Neural progenitor cell (in vitro differentiated cells): ENCODE results near the gene GPC4. TPM values are rescaled to one million over a fixed set of nuclear protein-coding genes. Genes with fewer than 3 reads are reported as not detected.
"Not testable (repeated sequence)": the region's sequence is repeated elsewhere in the genome, so short reads cannot be mapped to it uniquely, and the experiment has no call there.

ENCODE experiments used
- DNase-seq: peaks from one replicate; pipeline ENCODE4 v3.0.0-alpha.2; 2016; ENCODE audit warnings: low spot score
- H2AFZ ChIP-seq: fragments of 200-600 bp; sonication (generic); replicated peaks from 2 replicates; pipeline ENCODE4 v1.6.1; 2016; ENCODE audit warnings: antibody characterized with exemption
- H3F3A ChIP-seq: fragments of 200-600 bp; sonication (generic); 2 replicates; pipeline ENCODE4 v1.6.1; 2016; ENCODE audit warnings: antibody characterized with exemption, low read depth
- H3K27ac ChIP-seq: fragments of 200-600 bp; sonication (generic); 2 replicates; pipeline ENCODE4 v1.5.1; 2016; ENCODE audit warnings: mild to moderate bottlenecking
- H3K27me3 ChIP-seq: fragments of 200-600 bp; sonication (generic); 2 replicates; pipeline ENCODE4 v1.6.1; 2016; ENCODE audit warnings: mild to moderate bottlenecking, moderate library complexity
- H3K36me3 ChIP-seq: fragments of 200-600 bp; sonication (generic); 2 replicates; pipeline ENCODE4 v1.5.1; 2016
- H3K4me1 ChIP-seq: fragments of 200-600 bp; sonication (generic); 2 replicates; pipeline ENCODE4 v1.6.1; 2016; ENCODE audit warnings: mixed run types
- H3K4me2 ChIP-seq: fragments of 200-600 bp; sonication (generic); 2 replicates; pipeline ENCODE4 v1.6.1; 2016
- H3K4me3 ChIP-seq: fragments of 200-600 bp; sonication (generic); 2 replicates; pipeline ENCODE4 v1.5.1; 2016
- H3K79me2 ChIP-seq: fragments of 200-600 bp; sonication (generic); 2 replicates; pipeline ENCODE4 v1.6.1; 2016; ENCODE audit warnings: low read depth
- H3K9ac ChIP-seq: fragments of 200-600 bp; sonication (generic); 2 replicates; pipeline ENCODE4 v1.6.1; 2016
- H3K9me3 ChIP-seq: fragments of 200-600 bp; sonication (generic); 2 replicates; pipeline ENCODE4 v1.5.1; 2016; ENCODE audit warnings: low read depth
- H4K20me1 ChIP-seq: fragments of 200-600 bp; sonication (generic); 2 replicates; pipeline ENCODE4 v1.6.1; 2016; ENCODE audit warnings: low read depth
- H3K27ac Mint-ChIP-seq: 3 replicates; pipeline ENCODE4 v1.8.0; 2021; ENCODE audit warnings: mixed read lengths
- H3K27me3 Mint-ChIP-seq: 2 replicates; pipeline ENCODE4 v1.8.0; 2022; ENCODE audit warnings: low read depth, mild to moderate bottlenecking, inconsistent platforms, moderate library complexity, mixed read lengths; ENCODE audit not compliant: insufficient read depth
- H3K36me3 Mint-ChIP-seq: 3 replicates; pipeline ENCODE4 v1.8.0; 2021; ENCODE audit warnings: mixed read lengths
- H3K4me1 Mint-ChIP-seq: 3 replicates; pipeline ENCODE4 v1.8.0; 2021; ENCODE audit warnings: mixed read lengths
- H3K4me3 Mint-ChIP-seq: 3 replicates; pipeline ENCODE4 v1.8.0; 2021; ENCODE audit warnings: mild to moderate bottlenecking, moderate library complexity, mixed read lengths
- H3K9me3 Mint-ChIP-seq: 3 replicates; pipeline ENCODE4 v1.8.0; 2020; ENCODE audit warnings: mixed read lengths
- EZH2 ChIP-seq: fragments of 200-600 bp; sonication (generic); IDR thresholded peaks from 2 replicates; pipeline ENCODE4 v1.6.1; 2017; ENCODE audit warnings: antibody characterized with exemption, mild to moderate bottlenecking, moderate library complexity
- EZH2phosphoT487 ChIP-seq: fragments of 200-600 bp; sonication (generic); IDR thresholded peaks from 2 replicates; pipeline ENCODE4 v1.6.1; 2017; ENCODE audit warnings: antibody characterized with exemption
- total RNA-seq: library from RNA; depleted of rRNA; stranded (reverse); fragments of >200 nt; gene quantifications from 2 replicates; pipeline ENCODE4 v1.2.3, GENCODE V29; 2015; ENCODE audit warnings: low replicate concordance
- TF ChIP-seq, protein P1 (sequence below): fragments of 200-600 bp; sonication (generic); IDR thresholded peaks from 2 replicates; pipeline ENCODE4 v1.5.1; 2017; ENCODE audit warnings: antibody characterized with exemption, mild to moderate bottlenecking

The GPC4 gene
- total RNA-seq, 1 donor from 2014 or later, result 23.6 TPM

- no peak overlapping the region for H3K27ac ChIP-seq
- H3K9me3 Mint-ChIP-seq, result peaks cover 45% of the 10 kb centered on the region
- no peaks in the 10 kb centered on the region for H3F3A ChIP-seq
Observed at GRCh38 chrX:133285341-133285740, 129.9 kb downstream of the GPC4 start.

GRCh38 chrX:133279112-133279730, 136.1 kb downstream of the GPC4 start:
- Mint-ChIP-seq H3K9me3 (peaks cover 49% of the 10 kb centered on the region), H3K4me1 (peaks cover 13% of the 10 kb centered on the region)
- H3K27me3 ChIP-seq, H4K20me1 ChIP-seq, DNase-seq, H3K36me3 ChIP-seq, H2AFZ ChIP-seq, H3K9ac ChIP-seq, H3K27me3 Mint-ChIP-seq, H3K27ac Mint-ChIP-seq, H3K79me2 ChIP-seq, H3K27ac ChIP-seq, H3K4me3 Mint-ChIP-seq, H3K4me3 ChIP-seq, H3K36me3 Mint-ChIP-seq, H3F3A ChIP-seq, H3K4me2 ChIP-seq: not testable (repeated sequence)
- Histone ChIP-seq H3K4me1 (peaks cover 11% of the 10 kb centered on the region), H3K9me3 (peaks cover 13% of the 10 kb centered on the region)

More at GRCh38 chrX:133285341-133285740, 129.9 kb downstream of the GPC4 start:
- H3K27me3 ChIP-seq, result no peaks in the 10 kb centered on the region
- peaks cover 13% of the 10 kb centered on the region for H3K9me3 ChIP-seq
- H3K4me1 Mint-ChIP-seq, result peaks cover 3% of the 10 kb centered on the region
- H3K36me3 ChIP-seq, result no peaks in the 10 kb centered on the region
- H3K4me3 Mint-ChIP-seq, result no peak overlapping the region
- peaks cover 9% of the 10 kb centered on the region for H3K27me3 Mint-ChIP-seq
- no peak overlapping the region for H3K9ac ChIP-seq
- no peaks in the 10 kb centered on the region for H3K4me1 ChIP-seq
- no peaks in the 10 kb centered on the region for H3K79me2 ChIP-seq
- H4K20me1 ChIP-seq, result no peaks in the 10 kb centered on the region
- TF ChIP-seq EZH2phosphoT487 (no peak), EZH2 (no peak)
- TF ChIP-seq, protein P1, sequence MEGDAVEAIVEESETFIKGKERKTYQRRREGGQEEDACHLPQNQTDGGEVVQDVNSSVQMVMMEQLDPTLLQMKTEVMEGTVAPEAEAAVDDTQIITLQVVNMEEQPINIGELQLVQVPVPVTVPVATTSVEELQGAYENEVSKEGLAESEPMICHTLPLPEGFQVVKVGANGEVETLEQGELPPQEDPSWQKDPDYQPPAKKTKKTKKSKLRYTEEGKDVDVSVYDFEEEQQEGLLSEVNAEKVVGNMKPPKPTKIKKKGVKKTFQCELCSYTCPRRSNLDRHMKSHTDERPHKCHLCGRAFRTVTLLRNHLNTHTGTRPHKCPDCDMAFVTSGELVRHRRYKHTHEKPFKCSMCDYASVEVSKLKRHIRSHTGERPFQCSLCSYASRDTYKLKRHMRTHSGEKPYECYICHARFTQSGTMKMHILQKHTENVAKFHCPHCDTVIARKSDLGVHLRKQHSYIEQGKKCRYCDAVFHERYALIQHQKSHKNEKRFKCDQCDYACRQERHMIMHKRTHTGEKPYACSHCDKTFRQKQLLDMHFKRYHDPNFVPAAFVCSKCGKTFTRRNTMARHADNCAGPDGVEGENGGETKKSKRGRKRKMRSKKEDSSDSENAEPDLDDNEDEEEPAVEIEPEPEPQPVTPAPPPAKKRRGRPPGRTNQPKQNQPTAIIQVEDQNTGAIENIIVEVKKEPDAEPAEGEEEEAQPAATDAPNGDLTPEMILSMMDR, result no peak
- DNase-seq, result no peak
- H3K27ac Mint-ChIP-seq, result no peak overlapping the region
- H2AFZ ChIP-seq, result no peak overlapping the region
- no peak overlapping the region for H3K4me3 ChIP-seq
- no peak overlapping the region for H3K4me2 ChIP-seq
- H3K36me3 Mint-ChIP-seq, result peaks cover 6% of the 10 kb centered on the region

- H3K4me2 ChIP-seq, result no peak overlapping the region
- Mint-ChIP-seq H3K27me3 (peaks cover 7% of the 10 kb centered on the region), H3K36me3 (no peaks in the 10 kb centered on the region), H3K4me1 (peaks cover 37% of the 10 kb centered on the region), H3K9me3 (peaks cover 10% of the 10 kb centered on the region), H3K27ac (no peak overlapping the region), H3K4me3 (no peak overlapping the region)
- no peaks in the 10 kb centered on the region for H3K79me2 ChIP-seq
- H3K9ac ChIP-seq, result no peak overlapping the region
- H3K4me1 ChIP-seq, result peaks cover 31% of the 10 kb centered on the region
- H3K9me3 ChIP-seq, result no peaks in the 10 kb centered on the region
- no peak overlapping the region for H2AFZ ChIP-seq
- DNase-seq, result no peak
- H3F3A ChIP-seq, result no peaks in the 10 kb centered on the region
- no peak overlapping the region for H3K27ac ChIP-seq
- H3K27me3 ChIP-seq, result no peaks in the 10 kb centered on the region
- H4K20me1 ChIP-seq, result no peaks in the 10 kb centered on the region
- no peak overlapping the region for H3K4me3 ChIP-seq
- TF ChIP-seq, protein P1, result no peak
- TF ChIP-seq EZH2 (no peak), EZH2phosphoT487 (no peak)
- no peaks in the 10 kb centered on the region for H3K36me3 ChIP-seq
Observed at GRCh38 chrX:133273180-133273579, 142.1 kb downstream of the GPC4 start.

DNA sequence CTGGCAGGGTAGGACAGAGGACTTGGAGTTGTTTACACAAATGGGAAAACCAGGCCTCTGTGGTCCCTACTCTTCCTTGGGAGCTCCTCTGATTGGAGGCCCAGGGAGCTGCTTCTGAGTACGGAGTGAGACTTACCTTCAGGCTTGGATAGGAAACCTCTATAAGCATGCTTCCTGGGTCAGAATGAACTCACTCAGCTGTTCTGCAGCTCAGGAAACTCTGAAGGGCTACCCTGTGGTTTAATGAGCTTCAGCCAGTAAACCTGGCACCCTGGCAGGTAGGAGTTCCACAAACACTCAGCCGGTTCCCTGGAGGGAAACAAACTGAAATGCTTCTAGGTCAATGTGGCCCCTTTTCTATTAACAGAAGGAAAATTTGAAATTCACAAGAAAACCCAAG, 146.1 kb downstream of the GPC4 start:
- Mint-ChIP-seq H3K27me3 (peaks cover 22% of the 10 kb centered on the region), H3K36me3 (no peaks in the 10 kb centered on the region), H3K27ac (no peak overlapping the region), H3K4me3 (no peak overlapping the region), H3K4me1 (peaks cover 53% of the 10 kb centered on the region), H3K9me3 (no peaks in the 10 kb centered on the region)
- Histone ChIP-seq H3F3A (peaks cover 19% of the 10 kb centered on the region), H3K27ac (no peak overlapping the region), H3K4me2 (no peak overlapping the region), H3K4me3 (no peak overlapping the region), H3K4me1 (peaks cover 27% of the 10 kb centered on the region), H4K20me1 (no peaks in the 10 kb centered on the region), H3K9me3 (no peaks in the 10 kb centered on the region), H2AFZ (no peak overlapping the region), H3K27me3 (no peaks in the 10 kb centered on the region), H3K36me3 (no peaks in the 10 kb centered on the region), H3K79me2 (no peaks in the 10 kb centered on the region), H3K9ac (no peak overlapping the region)
- TF ChIP-seq, protein P1, result no peak
- TF ChIP-seq EZH2 (no peak), EZH2phosphoT487 (no peak)
- no peak for DNase-seq
